GM12891 (cell line): ENCODE measurements around the gene GPR17.

Experiments used
- PAX5 ChIP-seq: IDR thresholded peaks from 2 replicates; pipeline ENCODE4 v1.6.1; 2011; ENCODE audit warnings: low read length, moderate library complexity, mild to moderate bottlenecking; ENCODE audit not compliant: insufficient read depth, severe bottlenecking
- POLR2A ChIP-seq: IDR thresholded peaks from 2 replicates; pipeline ENCODE4 v1.6.1; 2011; ENCODE audit warnings: low read depth, low read length, control low read depth
- POLR2AphosphoS5 ChIP-seq: IDR thresholded peaks from 2 replicates; pipeline ENCODE4 v1.6.1; 2011; ENCODE audit warnings: low read depth, low read length, control low read depth
- POU2F2 ChIP-seq: IDR thresholded peaks from 2 replicates; pipeline ENCODE4 v1.6.1; 2011; ENCODE audit warnings: low read depth, mild to moderate bottlenecking, control low read depth, low read length, moderate library complexity
- SPI1 ChIP-seq: IDR thresholded peaks from 2 replicates; pipeline ENCODE4 v1.6.1; 2011; ENCODE audit warnings: low read depth, low read length, control low read depth
- TAF1 ChIP-seq: IDR thresholded peaks from 2 replicates; pipeline ENCODE4 v1.6.1; 2011; ENCODE audit warnings: low read depth, low read length, control low read depth

DNA sequence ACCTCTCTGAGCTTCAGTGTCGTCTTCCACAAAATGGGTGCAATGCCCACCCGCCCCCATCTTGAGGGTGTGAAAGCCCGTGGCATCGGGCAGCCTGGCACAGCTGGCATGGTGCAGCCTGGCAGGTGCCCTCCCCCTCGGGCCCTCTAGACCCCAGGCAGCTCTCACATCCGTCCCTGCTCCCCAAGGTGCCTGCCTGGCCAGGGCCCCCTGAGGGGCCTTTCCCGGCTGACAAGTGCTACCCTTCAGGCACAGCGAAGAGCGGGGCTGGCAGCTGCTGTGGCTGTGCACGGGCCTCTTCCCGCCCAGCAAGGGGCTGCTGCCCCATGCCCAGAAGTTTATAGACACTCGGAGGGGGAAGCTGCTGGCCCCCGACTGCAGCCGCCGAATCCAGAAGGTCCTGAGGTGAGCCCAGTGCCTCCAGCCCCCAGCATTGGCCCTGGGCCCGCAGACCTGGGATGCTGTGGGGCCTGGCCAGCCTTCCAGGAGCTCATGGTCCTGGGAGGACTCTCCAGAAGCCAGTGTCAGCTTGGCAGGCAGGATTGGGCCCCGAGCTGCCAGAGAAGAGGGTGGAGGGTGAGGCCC, 13.9 kb upstream of the GPR17 start:
- TF ChIP-seq POLR2A (no peak), POLR2AphosphoS5 (no peak), SPI1 (no peak), TAF1 (no peak), PAX5 (no peak), POU2F2 (no peak)
